Retina (tissue), 1 donor: ENCODE measurements around the gene EXOC4.
"Not testable (repeated sequence)": the region's sequence is repeated elsewhere in the genome, so short reads cannot be mapped to it uniquely, and the experiment has no call there.

ENCODE experiments used
- DNase-seq: peaks from one replicate; pipeline ENCODE4 v3.0.0-alpha.2; 2016

Gene EXOC4

DNA sequence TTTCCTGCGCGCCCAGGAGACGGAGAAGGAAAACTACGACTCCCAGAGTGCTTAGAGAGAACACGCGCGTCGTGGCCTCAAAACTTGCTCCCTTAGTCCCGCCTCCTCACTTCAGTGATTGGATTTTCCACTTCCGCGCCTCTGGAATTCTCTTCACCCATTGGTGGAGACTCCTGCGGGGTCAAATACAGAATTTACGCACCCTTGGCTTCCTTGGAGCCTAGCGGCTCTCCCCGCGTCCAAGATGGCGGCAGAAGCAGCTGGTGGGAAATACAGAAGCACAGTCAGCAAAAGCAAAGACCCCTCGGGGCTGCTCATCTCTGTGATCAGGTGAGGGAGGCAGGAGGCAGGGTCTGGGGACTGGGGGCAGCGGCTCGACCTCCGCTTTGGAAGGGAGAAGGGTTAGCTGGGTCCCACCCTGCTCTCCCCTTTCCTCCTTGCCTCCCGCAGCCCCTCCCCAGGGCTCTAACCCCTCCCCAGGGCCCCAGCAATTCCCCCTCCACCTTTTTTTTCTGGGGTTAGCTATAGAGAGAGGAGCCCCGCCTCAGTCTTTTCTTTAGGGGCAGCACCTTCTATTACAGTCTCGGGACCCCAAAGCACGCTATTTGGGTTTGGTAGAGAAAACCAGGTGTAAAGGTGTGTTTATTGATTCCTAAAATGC, at the start of gene EXOC4:
Gene EXOC4 (plus strand): TSS at position 221 of the 661 bp plus-strand sequence.
- DNase-seq, result peak; percentile 94

DNA sequence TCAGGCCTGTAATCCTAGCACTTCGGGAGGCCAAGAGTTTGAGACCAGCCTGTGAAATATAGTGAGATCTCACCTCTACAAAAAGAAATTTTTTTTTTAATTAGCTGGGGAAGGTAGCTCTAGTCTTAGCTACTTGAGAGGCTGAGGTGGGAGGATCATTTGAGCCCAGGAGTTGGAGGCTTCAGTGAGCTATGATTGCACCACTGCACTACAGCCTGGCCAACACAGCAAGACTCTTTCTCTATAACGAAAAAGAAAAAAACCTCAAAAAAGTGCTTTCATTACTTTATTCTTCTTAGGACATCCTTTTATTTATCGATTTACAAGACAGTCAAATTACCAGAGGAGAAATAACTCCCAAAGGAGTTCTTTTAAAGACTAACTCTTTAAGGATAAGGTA, 49.4 kb upstream of the EXOC4 start:
- DNase-seq, result no peak

- DNase-seq, result no peak
These were observed 45.2 kb upstream of the EXOC4 start for GRCh38 chr7:133207687-133208086.

- not testable (repeated sequence) for DNase-seq
These were observed 42.1 kb upstream of the EXOC4 start for GRCh38 chr7:133210817-133211216.

DNA sequence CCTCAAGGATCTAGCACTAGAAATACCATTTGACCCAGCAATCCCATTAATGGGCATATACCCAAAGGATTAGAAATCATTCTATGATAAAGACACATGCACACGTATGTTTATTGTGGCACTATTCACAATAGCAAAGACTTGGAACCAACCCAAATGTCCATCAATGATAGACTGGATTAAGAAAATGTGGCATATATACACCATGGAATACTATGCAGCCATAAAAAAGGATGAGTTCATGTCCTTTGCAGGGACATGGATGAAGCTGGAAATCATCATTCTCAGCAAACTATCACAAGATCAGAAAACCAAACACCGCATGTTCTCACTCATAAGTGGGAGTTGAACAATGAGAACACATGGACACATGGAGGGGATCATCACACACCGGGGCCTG, 39.1 kb upstream of the EXOC4 start:
- DNase-seq, result not testable (repeated sequence)

- no peak for DNase-seq
These were observed 35.1 kb upstream of the EXOC4 start for GRCh38 chr7:133217773-133218172.

DNA sequence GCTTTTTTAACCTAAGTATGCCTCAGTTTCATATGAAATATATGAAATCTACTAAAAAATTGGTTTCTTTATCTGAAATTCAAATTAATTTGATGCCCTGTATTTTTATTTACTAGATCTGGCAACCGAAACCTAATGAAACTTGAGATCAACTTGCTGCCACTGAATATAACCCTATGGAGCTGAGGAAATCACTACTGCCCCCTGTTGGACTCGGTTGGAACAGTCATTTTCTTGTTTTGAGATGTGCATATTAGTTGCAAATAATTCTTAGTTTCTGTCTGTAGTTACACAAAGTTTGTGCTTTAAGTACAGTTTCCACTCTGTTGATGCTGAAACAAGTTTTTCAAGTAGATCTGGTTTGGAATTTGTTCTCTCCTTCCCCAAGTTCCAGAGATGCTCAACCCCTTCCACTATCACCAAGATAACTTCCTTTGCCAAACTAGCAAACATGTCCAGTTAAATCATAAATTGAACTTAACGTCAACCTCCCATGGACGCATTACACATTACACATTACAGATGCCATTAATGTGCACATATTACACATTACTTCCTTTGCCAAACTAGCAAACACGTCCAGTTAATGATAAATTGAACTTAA, 22.2 kb upstream of the EXOC4 start:
- DNase-seq, result peak; percentile 61

- no peak for DNase-seq
These were observed 19.7 kb upstream of the EXOC4 start for GRCh38 chr7:133233142-133233541.

DNA sequence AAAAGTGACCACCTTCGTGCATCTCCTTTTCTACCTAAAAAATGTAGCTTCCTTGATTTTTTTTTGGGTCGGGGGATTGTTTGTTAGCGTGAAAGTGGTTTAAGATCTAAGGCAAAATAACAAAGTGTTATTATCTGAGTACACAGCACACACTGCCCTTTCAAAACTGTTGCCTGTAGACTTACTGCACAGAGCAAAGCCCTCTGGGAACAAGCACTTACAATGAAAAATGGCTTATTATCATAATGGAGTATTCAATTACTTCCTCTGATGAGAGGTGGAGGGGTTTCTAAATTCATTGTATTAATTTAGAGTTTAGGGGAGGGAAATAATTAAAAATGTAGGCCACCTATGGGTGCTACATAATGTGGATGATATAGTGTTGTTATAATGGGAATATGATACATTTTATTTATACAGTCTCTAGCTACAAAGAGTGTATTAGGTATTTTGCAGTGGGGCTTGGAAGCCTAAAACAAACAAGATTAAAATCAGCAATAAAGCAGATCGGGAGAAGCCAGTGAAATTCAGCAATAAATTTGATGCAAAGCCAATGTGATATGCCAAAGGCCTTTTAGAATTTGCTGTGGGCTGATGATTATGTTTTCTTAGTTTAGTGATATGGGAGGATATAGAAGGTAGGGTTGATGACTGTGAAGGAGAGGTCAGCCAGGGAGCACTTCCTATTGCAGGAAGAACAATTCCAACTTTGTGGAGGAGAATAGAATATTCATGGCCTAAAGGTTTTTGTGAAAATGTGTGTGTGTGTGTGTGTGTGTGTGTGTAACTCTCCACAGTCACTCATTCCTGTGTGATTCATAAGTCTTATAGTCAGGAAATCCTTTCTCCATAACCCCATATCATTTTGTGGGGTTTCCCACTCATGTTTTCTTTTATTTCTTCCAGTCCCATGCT, 17.7 kb upstream of the EXOC4 start:
- DNase-seq, result no peak

DNA sequence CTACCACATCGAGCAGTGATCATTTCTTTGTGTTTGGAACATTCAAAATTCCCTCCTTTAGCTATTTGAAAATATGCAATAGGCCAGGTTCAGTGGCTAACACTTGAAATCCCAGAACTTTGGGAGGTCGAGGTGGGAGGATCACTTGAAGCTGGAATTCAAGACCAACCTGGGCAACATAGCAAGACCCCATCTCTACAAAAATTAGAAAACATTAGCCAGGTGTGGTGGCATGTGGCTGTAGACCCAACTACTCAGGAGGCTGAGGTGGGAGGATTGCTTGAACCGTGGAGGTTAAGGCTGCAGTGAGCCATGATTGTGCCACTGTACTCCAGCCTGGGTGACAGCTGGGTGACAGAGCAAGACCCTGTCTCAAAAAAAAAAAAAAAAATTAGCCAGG, 15.3 kb upstream of the EXOC4 start:
- DNase-seq, result no peak

- DNase-seq, result no peak
These were observed 12.6 kb upstream of the EXOC4 start for GRCh38 chr7:133240302-133240701.

- no peak for DNase-seq
These were observed 6.3 kb upstream of the EXOC4 start for GRCh38 chr7:133246558-133246957.

GRCh38 chr7:133248901-133249300, 4.0 kb upstream of the EXOC4 start:
- no peak for DNase-seq

DNA sequence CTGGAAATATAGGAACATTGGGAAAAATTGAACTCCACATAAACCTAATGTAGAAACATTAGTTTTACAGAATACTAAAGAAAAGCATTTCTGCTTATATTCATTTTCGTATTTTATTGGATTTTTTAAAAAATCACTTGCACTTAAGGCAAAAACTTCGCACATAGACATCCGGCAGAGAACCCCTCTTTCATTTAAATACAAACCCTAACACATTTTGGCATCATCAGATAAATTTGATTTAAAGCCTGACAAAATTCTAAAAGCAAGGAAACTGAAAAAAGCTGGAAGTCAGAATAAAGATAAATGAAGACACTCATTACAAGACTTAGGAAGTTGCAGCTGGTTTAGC, 396 bp upstream of the EXOC4 start:
- DNase-seq, result no peak

GRCh38 chr7:133253519-133253875, 619 bp downstream of the EXOC4 start:
- peak; percentile 28 for DNase-seq

DNA sequence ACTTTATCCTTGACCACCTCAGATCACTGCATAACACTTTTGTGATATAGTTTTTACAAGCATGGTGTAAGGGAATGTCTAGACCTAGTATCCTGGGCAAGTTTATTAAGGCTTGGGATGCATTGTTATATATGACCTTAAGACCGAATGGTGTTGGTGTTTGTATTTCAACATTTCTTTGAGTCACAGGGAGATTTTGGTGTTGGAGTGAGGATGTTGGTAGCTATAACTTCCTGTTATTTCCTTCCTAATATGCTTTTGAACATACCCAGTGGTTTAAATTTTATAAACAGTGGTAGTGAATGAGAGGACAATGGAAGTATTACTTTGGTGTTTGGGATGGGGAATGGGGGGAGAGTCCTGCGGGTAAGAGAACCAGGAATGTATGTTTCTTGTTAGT, 2.6 kb downstream of the EXOC4 start:
- DNase-seq, result no peak

GRCh38 chr7:133258174-133258573, 5.3 kb downstream of the EXOC4 start:
- DNase-seq, result no peak

DNA sequence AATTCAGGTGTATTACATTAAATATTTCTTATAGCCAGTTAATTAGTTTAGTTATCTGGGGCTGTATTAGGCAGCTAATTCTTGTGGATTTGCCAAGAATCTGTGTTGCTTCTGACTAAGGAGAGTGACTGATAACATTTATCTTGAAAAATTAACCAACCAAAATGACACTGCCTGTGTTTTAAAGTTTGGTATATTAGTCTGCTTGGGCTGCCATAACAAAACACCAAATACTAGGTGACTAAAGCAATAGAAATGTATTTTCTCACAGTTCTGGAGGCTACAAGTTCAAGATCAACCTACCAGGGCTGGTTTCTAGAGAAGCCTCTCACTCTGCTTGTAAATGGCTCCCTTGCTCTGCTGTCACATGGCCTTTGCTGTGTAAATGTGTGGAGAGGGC, 12.9 kb downstream of the EXOC4 start:
- no peak for DNase-seq

GRCh38 chr7:133268355-133268754, 15.5 kb downstream of the EXOC4 start:
- DNase-seq, result no peak

DNA sequence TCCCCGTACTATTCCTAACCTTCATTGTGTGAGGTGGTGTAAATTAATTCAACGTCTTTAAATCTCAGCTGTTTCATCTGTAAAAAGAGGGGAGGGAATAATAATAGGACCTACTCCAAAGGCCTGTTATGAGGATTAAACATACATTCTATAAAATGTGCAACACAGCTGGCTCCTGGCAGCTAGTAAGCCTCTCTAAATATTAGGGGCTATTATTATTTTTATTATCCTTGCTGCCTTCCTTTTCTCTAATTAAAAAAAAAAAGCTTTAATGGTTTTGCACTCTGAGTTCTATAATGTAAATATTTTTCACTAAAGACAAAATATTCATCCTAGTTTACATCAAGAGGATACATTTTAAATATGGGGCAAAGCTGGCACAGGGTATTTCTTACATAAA, 19.5 kb downstream of the EXOC4 start:
- DNase-seq, result no peak

DNA sequence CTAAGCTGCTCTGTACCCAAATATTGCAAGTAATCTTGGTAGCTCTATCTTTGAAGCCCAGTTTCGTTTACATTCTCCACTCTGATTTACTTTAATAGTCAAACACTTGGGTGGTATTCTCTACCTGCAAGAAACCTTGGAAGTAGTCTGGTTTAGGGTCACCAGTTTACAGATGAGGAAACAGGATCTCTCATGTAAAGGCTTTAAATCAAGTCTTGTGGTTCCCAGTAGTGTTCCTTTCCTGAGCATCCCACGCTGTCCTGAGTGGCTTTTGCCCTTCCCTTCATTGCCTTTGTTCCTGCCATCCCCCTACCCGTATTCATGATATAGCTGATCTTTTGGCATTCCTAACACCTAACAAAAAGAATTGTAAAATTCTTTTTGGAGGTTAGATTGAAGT, 20.3 kb downstream of the EXOC4 start:
- DNase-seq, result no peak

DNA sequence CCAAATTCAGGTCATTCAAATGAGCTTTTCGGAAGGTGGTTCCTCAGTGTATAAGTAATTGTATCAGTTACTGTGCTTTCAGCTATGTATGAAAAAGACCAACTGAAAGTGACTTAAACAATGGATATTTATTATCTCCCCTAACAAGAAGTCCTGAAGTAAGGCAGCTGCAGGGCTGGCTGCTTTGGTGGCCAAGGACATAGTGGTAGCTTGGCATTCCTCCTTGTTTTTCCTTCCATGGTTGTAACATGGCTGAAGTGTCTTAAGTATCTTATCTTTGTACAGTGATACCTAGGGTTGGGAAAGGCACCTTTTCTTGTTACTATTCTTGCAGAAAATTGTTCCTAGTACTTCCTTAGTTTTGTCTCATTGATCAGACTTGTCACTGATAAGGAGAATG, 21.4 kb downstream of the EXOC4 start:
- no peak for DNase-seq

GRCh38 chr7:133275008-133275407, 22.1 kb downstream of the EXOC4 start:
- no peak for DNase-seq

DNA sequence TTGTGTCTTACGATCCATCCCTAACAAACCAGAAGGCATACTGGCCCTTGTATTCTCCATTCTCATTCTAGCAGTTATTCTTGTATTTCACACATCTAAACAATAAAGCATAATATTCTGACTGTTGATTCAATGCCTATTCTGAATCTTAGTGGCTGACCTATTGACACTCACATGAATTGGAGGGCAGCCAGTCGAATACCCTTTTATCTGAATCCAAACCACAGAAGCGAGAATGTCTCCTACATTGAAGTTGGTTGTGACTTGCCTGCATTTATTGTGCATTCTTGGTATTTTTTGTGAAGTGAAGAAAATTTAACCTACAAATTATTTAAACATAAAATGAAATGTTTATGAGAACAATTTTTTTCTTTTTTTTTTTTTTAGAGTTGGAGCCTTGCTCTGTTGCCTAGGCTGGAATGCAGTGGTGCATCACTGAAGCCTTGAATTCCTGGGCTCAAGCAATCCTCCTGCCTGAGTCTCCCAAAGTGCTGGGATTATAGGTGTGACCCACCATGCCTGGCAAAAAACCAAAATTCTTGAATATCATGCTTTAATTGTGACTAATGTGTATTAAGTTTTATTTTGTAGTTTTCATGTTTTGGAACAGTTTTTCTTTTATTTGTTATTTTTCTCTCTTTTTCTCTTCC, 22.7 kb downstream of the EXOC4 start:
- DNase-seq, result no peak
